ENCODE results near the gene CRIM1. TPM values are rescaled to one million over a fixed set of nuclear protein-coding genes. Genes with fewer than 3 reads are reported as not detected.

CRIM1 gene
- total RNA-seq, 1 donor from 2014 or later: 0.58 TPM

DNA sequence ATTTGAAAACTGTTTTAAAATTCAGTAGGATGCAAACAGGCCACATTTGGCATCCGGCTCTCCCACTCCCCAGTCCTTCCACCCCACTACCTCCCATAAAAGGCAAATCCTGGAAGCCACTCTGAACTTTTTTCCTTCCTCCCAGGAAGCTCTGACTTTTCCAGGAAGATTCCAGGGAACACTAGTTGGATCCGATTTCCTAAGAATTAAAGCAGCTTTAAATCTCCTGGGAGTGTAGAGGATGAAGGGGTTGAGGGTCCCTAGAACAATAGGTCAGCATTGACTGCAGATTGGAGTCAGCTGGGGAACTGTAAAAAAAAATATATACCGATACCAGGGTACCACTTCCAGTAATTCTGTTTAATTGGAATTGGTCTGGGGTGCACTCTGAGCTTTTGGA lies 76.9 kb downstream of the CRIM1 start:
- ATAC-seq (ENCODE audit: low read depth) (no peak), DNase-seq (no peak)
- intact Hi-C loops (cut with micrococcal nuclease): no loop called here
- Mint-ChIP-seq H3K27ac (no peak overlapping the region), H3K36me3 (ENCODE audit: low read depth) (no peaks in the 10 kb centered on the region), H3K9me3 (no peaks in the 10 kb centered on the region), H3K4me3 (no peak overlapping the region), H3K4me1 (no peaks in the 10 kb centered on the region), H3K27me3 (no peaks in the 10 kb centered on the region)
- TF ChIP-seq, protein P1, sequence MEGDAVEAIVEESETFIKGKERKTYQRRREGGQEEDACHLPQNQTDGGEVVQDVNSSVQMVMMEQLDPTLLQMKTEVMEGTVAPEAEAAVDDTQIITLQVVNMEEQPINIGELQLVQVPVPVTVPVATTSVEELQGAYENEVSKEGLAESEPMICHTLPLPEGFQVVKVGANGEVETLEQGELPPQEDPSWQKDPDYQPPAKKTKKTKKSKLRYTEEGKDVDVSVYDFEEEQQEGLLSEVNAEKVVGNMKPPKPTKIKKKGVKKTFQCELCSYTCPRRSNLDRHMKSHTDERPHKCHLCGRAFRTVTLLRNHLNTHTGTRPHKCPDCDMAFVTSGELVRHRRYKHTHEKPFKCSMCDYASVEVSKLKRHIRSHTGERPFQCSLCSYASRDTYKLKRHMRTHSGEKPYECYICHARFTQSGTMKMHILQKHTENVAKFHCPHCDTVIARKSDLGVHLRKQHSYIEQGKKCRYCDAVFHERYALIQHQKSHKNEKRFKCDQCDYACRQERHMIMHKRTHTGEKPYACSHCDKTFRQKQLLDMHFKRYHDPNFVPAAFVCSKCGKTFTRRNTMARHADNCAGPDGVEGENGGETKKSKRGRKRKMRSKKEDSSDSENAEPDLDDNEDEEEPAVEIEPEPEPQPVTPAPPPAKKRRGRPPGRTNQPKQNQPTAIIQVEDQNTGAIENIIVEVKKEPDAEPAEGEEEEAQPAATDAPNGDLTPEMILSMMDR (IDR thresholded peaks at IDR 0.05): no peak
- CTCF ChIA-PET: interaction anchor here (0.8 kb wide), 1 partner anchor 13 kb away, joined by 3 read pairs; no protein-coding TSS in a partner anchor
- POLR2A ChIA-PET: no interaction called here

GRCh38 chr2:36433311-36434217 lies 78.0 kb downstream of the CRIM1 start:
- TF ChIP-seq, protein P1 (IDR thresholded peaks at IDR 0.05): no peak
- no peak overlapping the region for H3K27ac Mint-ChIP-seq
- no peaks in the 10 kb centered on the region for H3K9me3 Mint-ChIP-seq
- POLR2A ChIA-PET: no interaction called here
- no peaks in the 10 kb centered on the region for H3K27me3 Mint-ChIP-seq
- H3K4me1 Mint-ChIP-seq: no peaks in the 10 kb centered on the region
- H3K36me3 Mint-ChIP-seq (ENCODE audit: low read depth): no peaks in the 10 kb centered on the region
- no peak for ATAC-seq (ENCODE audit: low read depth)
- H3K4me3 Mint-ChIP-seq: no peak overlapping the region
- CTCF ChIA-PET: interaction anchor here (0.8 kb wide), 1 partner anchor 14 kb away, joined by 3 read pairs; no protein-coding TSS in a partner anchor
- no peak for DNase-seq
- intact Hi-C loops (cut with micrococcal nuclease): no loop called here

DNA sequence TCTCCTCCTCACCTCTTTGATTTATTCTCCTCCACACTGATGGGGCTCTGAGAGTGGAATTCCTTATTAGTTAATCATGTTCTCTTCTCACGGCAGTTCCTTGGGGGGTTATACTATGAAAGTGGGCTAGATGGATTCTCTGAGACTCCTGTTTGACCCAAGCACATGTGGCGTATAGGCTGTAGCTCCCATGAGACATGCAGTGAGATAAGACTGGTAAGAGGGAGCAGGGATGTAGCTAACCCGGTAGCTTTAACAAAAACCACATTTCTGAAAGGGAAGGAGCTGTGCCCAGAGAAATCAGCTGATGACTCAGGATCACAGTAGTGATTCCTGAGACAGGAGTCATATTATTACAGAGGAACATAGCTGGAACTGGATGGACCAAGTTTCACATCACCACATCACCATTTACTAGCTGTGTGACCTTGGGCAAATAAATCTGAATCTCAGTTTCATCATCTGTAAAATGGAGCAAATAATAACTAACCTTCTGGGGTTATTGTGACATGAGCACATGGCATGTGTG lies 82.9 kb downstream of the CRIM1 start:
- Mint-ChIP-seq H3K27me3 (peaks cover 10% of the 10 kb centered on the region), H3K36me3 (ENCODE audit: low read depth) (no peaks in the 10 kb centered on the region), H3K4me1 (peaks cover 9% of the 10 kb centered on the region), H3K4me3 (no peak overlapping the region), H3K27ac (no peak overlapping the region), H3K9me3 (no peaks in the 10 kb centered on the region)
- POLR2A ChIA-PET: interaction anchor here (0.6 kb wide), 1 partner anchor 11 kb away, joined by 3 read pairs; no protein-coding TSS in a partner anchor
- no peak for ATAC-seq (ENCODE audit: low read depth)
- intact Hi-C loops (cut with micrococcal nuclease): no loop called here
- TF ChIP-seq, protein P1 (IDR thresholded peaks at IDR 0.05): no peak
- no peak for DNase-seq
- CTCF ChIA-PET: no interaction called here

GRCh38 chr2:36439084-36439483 lies 83.5 kb downstream of the CRIM1 start:
- CTCF ChIA-PET: no interaction called here
- Mint-ChIP-seq H3K27ac (no peak overlapping the region), H3K4me3 (no peak overlapping the region), H3K4me1 (peaks cover 9% of the 10 kb centered on the region), H3K36me3 (ENCODE audit: low read depth) (no peaks in the 10 kb centered on the region), H3K9me3 (no peaks in the 10 kb centered on the region), H3K27me3 (peaks cover 10% of the 10 kb centered on the region)
- DNase-seq: no peak
- TF ChIP-seq, protein P1 (IDR thresholded peaks at IDR 0.05): no peak
- POLR2A ChIA-PET: no interaction called here
- intact Hi-C loops (cut with micrococcal nuclease): no loop called here
- no peak for ATAC-seq (ENCODE audit: low read depth)

DNA sequence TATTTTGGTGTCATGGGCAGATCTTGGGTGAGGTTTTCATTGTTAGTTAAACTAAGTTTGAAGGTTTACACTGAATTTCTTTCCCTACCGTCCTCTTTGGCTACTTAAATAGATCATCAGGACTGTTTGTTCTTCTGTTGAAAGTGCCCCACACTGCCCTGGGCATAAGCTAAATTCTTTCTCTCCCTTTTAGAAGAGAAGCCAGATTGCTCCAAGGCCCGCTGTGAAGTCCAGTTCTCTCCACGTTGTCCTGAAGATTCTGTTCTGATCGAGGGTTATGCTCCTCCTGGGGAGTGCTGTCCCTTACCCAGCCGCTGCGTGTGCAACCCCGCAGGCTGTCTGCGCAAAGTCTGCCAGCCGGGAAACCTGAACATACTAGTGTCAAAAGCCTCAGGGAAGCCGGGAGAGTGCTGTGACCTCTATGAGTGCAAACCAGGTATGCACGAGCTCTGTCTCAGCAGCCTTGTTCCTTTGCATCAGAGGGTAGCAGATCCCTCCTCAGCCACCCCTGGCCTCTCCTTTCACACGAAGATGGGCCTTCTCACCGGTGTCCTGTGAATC lies 85.6 kb downstream of the CRIM1 start:
- Mint-ChIP-seq H3K27me3 (peaks cover 10% of the 10 kb centered on the region), H3K9me3 (no peaks in the 10 kb centered on the region), H3K4me3 (peak overlapping the region; percentile 65), H3K36me3 (ENCODE audit: low read depth) (no peaks in the 10 kb centered on the region), H3K4me1 (peaks cover 9% of the 10 kb centered on the region), H3K27ac (no peak overlapping the region)
- ChIA-PET CTCF (no interaction called here), POLR2A (no interaction called here)
- intact Hi-C loops (cut with micrococcal nuclease): no loop called here
- ATAC-seq (ENCODE audit: low read depth) (no peak), DNase-seq (no peak)
- TF ChIP-seq, protein P1 (IDR thresholded peaks at IDR 0.05): no peak
